Measurements from ENCODE around the gene EVX1.

GRCh38 chr7:27211084-27211446, 31.5 kb upstream of the EVX1 start:
- TF ChIP-seq EZH2 (IDR thresholded peaks at IDR 0.05; ENCODE audit: borderline replicate concordance, low read length), result peak; percentile 20
- TF ChIP-seq, protein P1, sequence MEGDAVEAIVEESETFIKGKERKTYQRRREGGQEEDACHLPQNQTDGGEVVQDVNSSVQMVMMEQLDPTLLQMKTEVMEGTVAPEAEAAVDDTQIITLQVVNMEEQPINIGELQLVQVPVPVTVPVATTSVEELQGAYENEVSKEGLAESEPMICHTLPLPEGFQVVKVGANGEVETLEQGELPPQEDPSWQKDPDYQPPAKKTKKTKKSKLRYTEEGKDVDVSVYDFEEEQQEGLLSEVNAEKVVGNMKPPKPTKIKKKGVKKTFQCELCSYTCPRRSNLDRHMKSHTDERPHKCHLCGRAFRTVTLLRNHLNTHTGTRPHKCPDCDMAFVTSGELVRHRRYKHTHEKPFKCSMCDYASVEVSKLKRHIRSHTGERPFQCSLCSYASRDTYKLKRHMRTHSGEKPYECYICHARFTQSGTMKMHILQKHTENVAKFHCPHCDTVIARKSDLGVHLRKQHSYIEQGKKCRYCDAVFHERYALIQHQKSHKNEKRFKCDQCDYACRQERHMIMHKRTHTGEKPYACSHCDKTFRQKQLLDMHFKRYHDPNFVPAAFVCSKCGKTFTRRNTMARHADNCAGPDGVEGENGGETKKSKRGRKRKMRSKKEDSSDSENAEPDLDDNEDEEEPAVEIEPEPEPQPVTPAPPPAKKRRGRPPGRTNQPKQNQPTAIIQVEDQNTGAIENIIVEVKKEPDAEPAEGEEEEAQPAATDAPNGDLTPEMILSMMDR (conservative IDR thresholded peaks at IDR 0.05 in 1 of 2, IDR thresholded peaks at IDR 0.05 in 1 of 2; ENCODE audit: extremely low read depth in 1 of 2, insufficient read depth in 1 of 2, low read depth in 1 of 2, low read length in 2 of 2), result no peak

Data from mammary epithelial cell (primary cell).